A673 (cell line): ENCODE data around the gene ST6GALNAC3. TPM values are rescaled to one million over a fixed set of nuclear protein-coding genes. Genes with fewer than 3 reads are reported as not detected.

Source experiments
- BruUV-seq: library from RNA; stranded (reverse); fragments of 400-500 nt; replicated peaks from 2 replicates; lab custom pipeline; 2021; lab: Mats Ljungman, UMichigan
- CTCF ChIA-PET: fragments of 300-600 bp; sonication (Branson Sonifier 250); formaldehyde crosslinking; loops from one replicate; lab custom pipeline; 2022; ENCODE audit warnings: antibody characterized with exemption; lab: Charles Lee
- POLR2A ChIA-PET: fragments of 300-600 bp; sonication (Branson Sonifier 250); formaldehyde crosslinking; loops from one replicate; lab custom pipeline; 2022; ENCODE audit warnings: antibody characterized with exemption; ENCODE audit not compliant: low non-redundant PET; lab: Charles Lee
- DNase-seq: peaks from one replicate; pipeline ENCODE4 v3.0.0-alpha.2; 2015; ENCODE audit warnings: low spot score
- H3K27ac ChIP-seq: fragments of 200-600 bp; sonication (generic); 2 replicates; pipeline ENCODE4 v1.5.1; 2016; ENCODE audit warnings: mixed run types, low read depth, mild to moderate bottlenecking, mixed read lengths, antibody characterized with exemption, low read length; ENCODE audit not compliant: poor library complexity, severe bottlenecking
- H3K27me3 ChIP-seq: fragments of 200-600 bp; sonication (generic); replicated peaks from 2 replicates; pipeline ENCODE4 v1.6.1; 2017; ENCODE audit warnings: mixed run types, low read depth, mild to moderate bottlenecking, mixed read lengths, antibody characterized with exemption, low read length; ENCODE audit not compliant: insufficient read depth, poor library complexity
- H3K36me3 ChIP-seq: fragments of 200-600 bp; sonication (generic); 2 replicates; pipeline ENCODE4 v1.6.1; 2016; ENCODE audit warnings: mixed run types, mild to moderate bottlenecking, mixed read lengths, antibody characterized with exemption, low read length; ENCODE audit not compliant: insufficient read depth, poor library complexity, severe bottlenecking
- H3K4me1 ChIP-seq: fragments of 200-600 bp; sonication (generic); 2 replicates; pipeline ENCODE4 v1.6.1; 2017; ENCODE audit warnings: mixed run types, mild to moderate bottlenecking, mixed read lengths, antibody characterized with exemption, low read length; ENCODE audit not compliant: insufficient read depth, poor library complexity, severe bottlenecking
- H3K4me3 ChIP-seq: fragments of 200-600 bp; sonication (generic); 2 replicates; pipeline ENCODE4 v1.5.1; 2016; ENCODE audit warnings: low read depth, mixed run types, mild to moderate bottlenecking, mixed read lengths, low read length; ENCODE audit not compliant: poor library complexity, severe bottlenecking
- H3K9me3 ChIP-seq: fragments of 200-600 bp; sonication (generic); 2 replicates; pipeline ENCODE4 v1.6.1; 2016; ENCODE audit warnings: mixed run types, low read depth, mild to moderate bottlenecking, mixed read lengths, antibody characterized with exemption, low read length; ENCODE audit not compliant: poor library complexity, severe bottlenecking
- EZH2 ChIP-seq: fragments of 200-600 bp; sonication (generic); IDR thresholded peaks from 2 replicates; pipeline ENCODE4 v1.6.1; 2017; ENCODE audit warnings: borderline replicate concordance, low read depth, mild to moderate bottlenecking, mixed read lengths, antibody characterized with exemption, low read length; ENCODE audit not compliant: poor library complexity, severe bottlenecking
- intact Hi-C: fragments of 100-400 bp; cut with micrococcal nuclease; formaldehyde crosslinking; loops from one replicate; pipeline ENCODE4 v1.10.0; 2022; ENCODE audit not compliant: unreplicated experiment
- total RNA-seq: library from RNA; stranded (reverse); gene quantifications from 2 replicates; pipeline ENCODE4 v1.2.3, GENCODE V29; 2021
- TF ChIP-seq, protein P1 (sequence below): fragments of 300-800, 200-600 bp; sonication (generic); conservative IDR thresholded peaks from 2 replicates; pipeline ENCODE4 v1.5.1; 2017; ENCODE audit warnings: low read depth, mild to moderate bottlenecking, antibody characterized with exemption, low read length, moderate library complexity, mixed read lengths

ST6GALNAC3 gene
- total RNA-seq, 1 experiment from 2014 or later = 1.2 TPM

DNA sequence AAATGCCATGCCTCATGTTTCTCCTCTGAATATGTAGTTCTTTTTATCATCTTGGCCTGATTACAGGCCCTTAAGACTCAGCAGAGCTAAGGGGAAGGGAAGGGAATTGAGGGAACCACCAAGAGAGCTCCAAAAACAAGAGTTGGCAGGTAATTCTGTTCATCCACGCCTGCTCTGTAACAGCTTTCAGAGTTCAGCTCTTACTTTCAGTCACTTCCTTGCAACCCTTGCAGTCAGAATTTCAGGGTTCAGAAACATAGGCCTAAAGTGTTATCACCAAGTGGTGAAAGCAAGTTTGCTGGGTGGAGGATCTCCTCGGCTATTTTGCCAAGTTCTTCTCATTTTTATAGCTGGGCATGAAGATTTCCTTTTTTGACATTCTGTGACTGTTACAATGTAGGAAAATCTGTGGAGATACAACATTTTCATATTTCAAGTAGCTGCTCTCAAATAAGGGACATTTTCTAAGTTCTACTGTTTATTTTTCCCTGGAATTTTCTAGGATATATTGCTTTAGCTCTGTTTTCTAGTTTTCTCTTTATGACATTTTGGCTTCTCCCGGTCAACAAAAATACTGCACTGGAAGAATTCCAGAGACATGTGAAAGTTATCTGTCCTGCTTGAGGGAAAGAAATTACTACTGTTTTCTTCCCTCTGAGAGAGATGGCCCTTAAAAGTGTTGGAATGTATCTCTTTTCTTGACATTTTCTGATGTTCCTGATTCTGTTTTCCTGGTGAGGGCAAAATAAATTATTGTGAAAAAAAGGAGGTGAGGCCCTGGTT, 540.9 kb downstream of the ST6GALNAC3 start:
- H3K4me1 ChIP-seq = peaks cover 6% of the 10 kb centered on the region
- H3K27me3 ChIP-seq = peaks cover 70% of the 10 kb centered on the region
- POLR2A ChIA-PET = no interaction called here
- no peaks in the 10 kb centered on the region for H3K36me3 ChIP-seq
- H3K9me3 ChIP-seq = no peaks in the 10 kb centered on the region
- CTCF ChIA-PET = no interaction called here
- TF ChIP-seq, protein P1, sequence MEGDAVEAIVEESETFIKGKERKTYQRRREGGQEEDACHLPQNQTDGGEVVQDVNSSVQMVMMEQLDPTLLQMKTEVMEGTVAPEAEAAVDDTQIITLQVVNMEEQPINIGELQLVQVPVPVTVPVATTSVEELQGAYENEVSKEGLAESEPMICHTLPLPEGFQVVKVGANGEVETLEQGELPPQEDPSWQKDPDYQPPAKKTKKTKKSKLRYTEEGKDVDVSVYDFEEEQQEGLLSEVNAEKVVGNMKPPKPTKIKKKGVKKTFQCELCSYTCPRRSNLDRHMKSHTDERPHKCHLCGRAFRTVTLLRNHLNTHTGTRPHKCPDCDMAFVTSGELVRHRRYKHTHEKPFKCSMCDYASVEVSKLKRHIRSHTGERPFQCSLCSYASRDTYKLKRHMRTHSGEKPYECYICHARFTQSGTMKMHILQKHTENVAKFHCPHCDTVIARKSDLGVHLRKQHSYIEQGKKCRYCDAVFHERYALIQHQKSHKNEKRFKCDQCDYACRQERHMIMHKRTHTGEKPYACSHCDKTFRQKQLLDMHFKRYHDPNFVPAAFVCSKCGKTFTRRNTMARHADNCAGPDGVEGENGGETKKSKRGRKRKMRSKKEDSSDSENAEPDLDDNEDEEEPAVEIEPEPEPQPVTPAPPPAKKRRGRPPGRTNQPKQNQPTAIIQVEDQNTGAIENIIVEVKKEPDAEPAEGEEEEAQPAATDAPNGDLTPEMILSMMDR = no peak
- no peak for TF ChIP-seq EZH2
- no peak overlapping the region for H3K4me3 ChIP-seq
- H3K27ac ChIP-seq = no peak overlapping the region
- DNase-seq = no peak
- intact Hi-C loops = no loop called here
- no TSS peak for BruUV-seq

GRCh38 chr1:76620371-76620770, 545.8 kb downstream of the ST6GALNAC3 start:
- TF ChIP-seq, protein P1 = no peak
- Histone ChIP-seq H3K4me3 (no peak overlapping the region), H3K4me1 (peaks cover 6% of the 10 kb centered on the region), H3K27me3 (peaks cover 92% of the 10 kb centered on the region), H3K9me3 (no peaks in the 10 kb centered on the region), H3K27ac (no peak overlapping the region), H3K36me3 (no peaks in the 10 kb centered on the region)
- CTCF ChIA-PET = no interaction called here
- DNase-seq = no peak
- intact Hi-C loops = no loop called here
- no TSS peak for BruUV-seq
- POLR2A ChIA-PET = no interaction called here

- POLR2A ChIA-PET = no interaction called here
- CTCF ChIA-PET = no interaction called here
- Histone ChIP-seq H3K36me3 (no peaks in the 10 kb centered on the region), H3K4me1 (no peaks in the 10 kb centered on the region), H3K27me3 (peaks cover 80% of the 10 kb centered on the region), H3K9me3 (no peaks in the 10 kb centered on the region), H3K27ac (no peak overlapping the region), H3K4me3 (no peak overlapping the region)
- TF ChIP-seq EZH2 = no peak
- TF ChIP-seq, protein P1 = no peak
- peak; percentile 55 for DNase-seq
- BruUV-seq = no TSS peak
- intact Hi-C loops = no loop called here
Measured at GRCh38 chr1:76622774-76623528, 548.4 kb downstream of the ST6GALNAC3 start.
